NCI-H2107 treated with DMSO at 0.1 percent for 48 hours (cell line): ENCODE measurements around the gene CLEC10A.
"Not testable (repeated sequence)": the region's sequence is repeated elsewhere in the genome, so short reads cannot be mapped to it uniquely, and the experiment has no call there.

ENCODE experiments used
- DNase-seq: peaks from one replicate; lab custom pipeline; 2025; ENCODE audit not compliant: unreplicated experiment; lab: John Stamatoyannopoulos, UW

The CLEC10A gene

GRCh38 chr17:7108981-7109380 lies 28.9 kb upstream of the CLEC10A start:
- DNase-seq: no peak

- no peak for DNase-seq
These were observed 28.5 kb upstream of the CLEC10A start for GRCh38 chr17:7108560-7108925.

DNA sequence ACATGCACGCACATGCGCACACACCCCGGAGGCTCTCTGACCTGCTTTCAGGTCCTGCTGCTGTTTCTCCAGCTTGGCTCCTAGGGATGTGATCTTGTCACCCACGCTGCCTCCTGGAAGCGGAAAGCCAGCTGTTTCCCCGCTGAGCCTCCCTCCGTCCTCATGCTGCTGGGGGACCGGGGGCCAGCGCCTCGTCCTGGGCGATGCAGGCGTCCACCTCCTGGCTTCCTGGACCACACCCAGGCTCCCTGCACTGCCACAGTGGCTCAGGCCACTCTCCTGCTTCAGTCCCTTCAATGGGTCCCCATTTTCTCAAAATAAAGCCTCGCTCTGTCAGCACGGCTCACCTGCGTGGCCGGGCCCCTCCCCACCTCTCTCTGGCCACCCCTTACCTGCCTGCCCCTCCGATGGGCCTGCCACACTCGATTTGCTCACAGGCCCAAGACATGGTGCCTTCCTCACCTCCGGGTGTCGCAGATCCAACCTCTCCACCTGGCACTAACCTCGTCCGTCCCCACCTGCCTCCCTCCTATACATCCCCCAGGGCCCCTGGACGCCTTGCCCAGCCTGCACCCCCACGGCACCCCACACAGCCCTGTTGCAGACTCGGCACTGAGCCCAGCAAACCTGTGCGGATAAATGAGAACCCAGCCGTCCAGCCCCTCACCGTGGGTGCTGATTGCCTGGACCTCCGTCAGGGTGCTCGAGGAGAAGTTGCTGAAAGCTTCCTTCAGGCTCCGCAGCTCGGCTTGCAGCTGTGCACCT lies 27.9 kb upstream of the CLEC10A start:
- no peak for DNase-seq

DNA sequence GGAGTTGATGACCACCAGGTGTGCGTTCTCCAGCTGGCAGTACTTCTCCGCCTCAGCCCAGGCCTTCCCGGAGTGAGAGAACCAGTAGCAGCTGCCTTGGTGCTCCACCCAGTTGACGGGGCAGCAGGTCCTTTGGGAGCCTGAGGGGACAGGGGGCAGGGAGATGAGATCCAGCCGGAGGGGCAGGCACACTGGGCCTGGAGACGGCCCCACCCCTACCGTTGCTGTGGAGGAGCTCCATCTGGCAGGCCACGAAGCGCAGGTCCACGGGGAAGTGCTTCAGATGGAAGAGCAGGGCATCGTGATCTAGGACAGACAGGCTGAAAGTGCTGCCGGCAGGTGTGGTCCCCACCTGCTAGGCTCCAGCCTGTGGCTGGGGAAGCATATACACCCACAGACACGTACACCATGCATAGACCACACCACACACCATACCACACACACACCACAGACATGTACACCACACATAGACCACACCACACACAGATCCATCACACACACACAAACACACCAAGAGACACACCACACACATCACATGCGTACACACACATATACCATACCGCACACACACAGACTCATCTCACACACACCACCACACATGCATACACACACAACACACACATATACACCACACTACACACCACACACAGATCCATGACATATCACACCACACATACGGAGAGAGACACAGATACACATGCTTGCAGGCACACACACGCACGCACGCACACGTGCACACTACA lies 27.1 kb upstream of the CLEC10A start:
- DNase-seq: peak; percentile 38

DNA sequence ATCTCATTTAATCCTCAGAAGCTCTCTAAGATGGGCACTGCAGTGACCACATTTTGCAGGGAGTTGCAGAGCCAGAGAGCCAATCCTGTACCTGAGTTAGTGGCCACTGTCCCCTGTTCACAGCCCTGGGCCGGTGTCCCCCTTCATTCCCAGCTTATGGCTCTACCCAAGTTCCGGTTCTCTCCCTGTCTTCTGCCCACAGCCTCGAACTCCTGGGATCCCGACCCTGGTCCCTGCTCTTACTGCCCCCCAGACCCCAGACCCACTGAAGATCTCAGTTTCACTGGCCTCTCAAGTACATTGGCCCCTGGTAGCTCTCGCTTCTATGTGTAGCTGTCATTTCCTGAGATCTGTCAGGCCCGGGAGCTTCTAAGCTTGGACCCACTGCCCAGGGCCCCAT lies 22.4 kb upstream of the CLEC10A start:
- DNase-seq: no peak

- no peak for DNase-seq
These were observed 21.5 kb upstream of the CLEC10A start for GRCh38 chr17:7101531-7101930.

GRCh38 chr17:7100641-7101379 lies 20.8 kb upstream of the CLEC10A start:
- DNase-seq: not testable (repeated sequence)

- no peak for DNase-seq
These were observed 18.9 kb upstream of the CLEC10A start for GRCh38 chr17:7098802-7099459.

- no peak for DNase-seq
These were observed 17.9 kb upstream of the CLEC10A start for GRCh38 chr17:7097940-7098339.

GRCh38 chr17:7095625-7096024 lies 15.6 kb upstream of the CLEC10A start:
- peak; percentile 60 for DNase-seq

DNA sequence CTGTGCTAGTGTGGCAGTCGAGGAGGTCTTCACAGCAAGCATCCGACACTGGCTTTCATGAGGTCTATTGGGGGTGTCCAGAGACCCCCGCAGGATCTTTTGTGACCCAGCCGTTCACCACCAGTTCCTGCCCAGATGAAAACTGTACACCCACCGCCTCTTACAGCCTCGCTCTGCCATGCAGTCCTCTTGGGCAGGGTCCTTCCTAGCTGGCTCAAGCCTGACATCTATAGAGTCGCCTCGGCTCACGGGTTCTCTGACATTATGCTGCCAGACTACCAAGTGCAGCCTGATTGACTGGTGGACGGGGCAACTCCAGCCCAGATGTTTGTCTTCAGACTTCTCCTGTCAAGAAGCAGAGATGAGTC lies 14.6 kb upstream of the CLEC10A start:
- DNase-seq: no peak

GRCh38 chr17:7091311-7092005 lies 11.4 kb upstream of the CLEC10A start:
- DNase-seq: not testable (repeated sequence)

GRCh38 chr17:7089570-7089969 lies 9.5 kb upstream of the CLEC10A start:
- DNase-seq: not testable (repeated sequence)

DNA sequence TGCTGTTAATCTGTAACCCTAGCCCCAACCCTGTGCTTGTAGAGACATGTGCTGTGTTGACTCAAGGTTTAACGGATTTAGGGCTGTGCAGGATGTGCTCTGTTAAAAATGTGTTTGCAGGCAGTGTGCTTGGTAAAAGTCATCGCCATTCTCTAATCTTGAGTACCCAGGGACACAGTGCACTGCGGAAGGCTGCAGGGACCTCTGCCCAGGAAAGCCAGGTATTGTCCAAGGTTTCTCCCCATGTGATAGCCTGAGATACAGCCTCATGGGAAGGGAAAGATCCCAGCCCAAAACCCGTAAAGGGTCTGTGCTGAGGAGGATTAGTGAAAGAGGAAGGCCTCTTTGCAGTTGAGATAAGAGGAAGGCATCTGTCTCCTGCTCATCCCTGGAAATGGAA lies 8.4 kb upstream of the CLEC10A start:
- DNase-seq: not testable (repeated sequence)

DNA sequence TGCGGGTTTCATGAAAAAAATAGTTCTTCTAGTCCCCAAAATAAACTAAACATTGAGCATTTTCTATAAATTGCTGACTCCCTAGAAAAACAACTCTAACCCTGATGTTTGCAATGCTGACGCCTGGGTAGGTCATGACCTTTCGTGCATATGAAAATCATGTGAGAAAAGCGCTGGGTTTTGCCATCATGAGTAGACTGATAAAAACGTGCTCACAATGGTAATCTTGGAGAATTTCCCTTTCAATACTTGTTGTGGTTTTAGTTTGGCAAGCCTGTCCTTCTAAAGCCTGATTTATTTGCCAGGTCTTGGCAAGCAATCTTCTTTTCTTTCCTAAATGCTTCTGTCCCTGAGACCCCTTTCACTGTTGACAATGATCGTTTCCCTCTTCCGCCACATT lies 4.0 kb upstream of the CLEC10A start:
- DNase-seq: no peak

DNA sequence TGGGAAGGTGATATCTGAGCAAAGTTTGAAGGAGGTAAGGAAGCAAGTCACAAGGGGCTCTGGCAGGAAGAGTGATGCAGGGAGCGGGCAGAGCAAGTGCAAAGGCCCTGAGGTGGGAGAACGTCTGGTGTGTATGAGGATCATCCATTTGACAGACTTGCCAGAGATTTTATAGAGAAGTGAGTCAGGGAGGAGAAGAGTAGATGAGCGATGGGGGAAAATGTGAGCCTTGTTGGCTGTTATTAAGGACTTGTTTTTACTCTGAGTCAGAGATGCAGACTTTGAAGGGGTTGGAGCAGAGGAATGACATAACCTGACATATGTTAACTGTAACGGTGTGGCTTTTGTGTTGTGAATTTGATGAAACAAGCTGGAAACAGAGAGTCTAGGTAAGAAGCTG lies 3.5 kb upstream of the CLEC10A start:
- no peak for DNase-seq

- no peak for DNase-seq
These were observed 1.5 kb upstream of the CLEC10A start for GRCh38 chr17:7081341-7082062.

- DNase-seq: no peak
These were observed 498 bp upstream of the CLEC10A start for GRCh38 chr17:7080456-7081041.

DNA sequence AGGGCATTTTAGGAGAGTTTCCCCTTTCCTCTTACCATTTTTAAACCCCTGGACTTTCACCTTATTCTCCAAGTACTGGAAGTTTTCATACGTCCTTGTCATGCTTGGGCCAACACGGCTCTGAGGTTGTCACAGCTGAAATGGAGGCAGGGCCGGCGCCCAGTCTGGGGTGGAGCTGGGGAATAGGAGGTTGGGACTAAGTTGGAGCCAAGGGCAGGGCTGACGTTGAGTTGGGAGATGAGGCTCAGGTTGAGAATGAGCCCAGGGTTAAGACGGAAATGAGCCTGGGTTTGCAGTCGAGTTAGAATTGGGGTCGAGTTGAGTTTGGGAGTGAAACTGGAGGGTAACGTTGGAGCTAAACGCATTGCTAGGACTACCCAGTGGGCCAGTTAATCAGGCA lies 1.3 kb downstream of the CLEC10A start:
- no peak for DNase-seq
